CD4-positive, alpha-beta memory T cell (primary cell): Measurements from ENCODE around the gene IQCF6. TPM values are rescaled to one million over a fixed set of nuclear protein-coding genes. Genes with fewer than 3 reads are reported as not detected.

ENCODE experiments used
- CTCF ChIA-PET: fragments of 350-600 bp; sonication (Branson Sonifier 250); formaldehyde crosslinking; loops from one replicate; lab custom pipeline; 2021; ENCODE audit warnings: inconsistent platforms; ENCODE audit not compliant: partially characterized antibody; lab: Charles Lee
- POLR2A ChIA-PET: fragments of 350-600 bp; sonication (Branson Sonifier 250); formaldehyde crosslinking; loops from one replicate; lab custom pipeline; 2021; ENCODE audit not compliant: partially characterized antibody; lab: Charles Lee
- DNase-seq, 5 donors: peaks; one replicate each; pipeline versions ENCODE4 v3.0.0 to v3.0.0-alpha.2; 2020 to 2022; ENCODE audit warnings: mixed read lengths in 1 of 5
- H3K27ac ChIP-seq: one replicate; pipeline ENCODE4 v1.7.0; 2013; ENCODE audit warnings: low read depth, low read length
- H3K27me3 ChIP-seq: 2 replicates; pipeline ENCODE4 v1.7.0; 2013; ENCODE audit warnings: mild to moderate bottlenecking, low read length, moderate library complexity; ENCODE audit not compliant: insufficient read depth
- H3K36me3 ChIP-seq: 2 replicates; pipeline ENCODE4 v1.7.0; 2013; ENCODE audit warnings: mild to moderate bottlenecking, low read length, moderate library complexity; ENCODE audit not compliant: insufficient read depth
- H3K4me1 ChIP-seq: 2 replicates; pipeline ENCODE4 v1.7.0; 2013; ENCODE audit warnings: mild to moderate bottlenecking, low read length, moderate library complexity; ENCODE audit not compliant: insufficient read depth
- H3K4me3 ChIP-seq, 2 donors: one replicate each; pipeline ENCODE4 v1.7.0; 2013; ENCODE audit warnings: low read length in 2 of 2, mild to moderate bottlenecking in 1 of 2
- H3K9me3 ChIP-seq, 2 donors: one replicate each; pipeline ENCODE4 v1.7.0; 2013; ENCODE audit warnings: low read length in 2 of 2, control low read depth in 1 of 2; ENCODE audit not compliant: control insufficient read depth in 1 of 2
- H3K27ac Mint-ChIP-seq, 7 donors: one replicate each; pipeline ENCODE4 v1.8.0; 2020 to 2021; ENCODE audit warnings: mixed read lengths in 7 of 7, mild to moderate bottlenecking in 6 of 7, inconsistent platforms in 3 of 7, moderate library complexity in 3 of 7
- H3K27me3 Mint-ChIP-seq, 2 donors: one replicate each; pipeline ENCODE4 v1.8.0; 2020 to 2021; ENCODE audit warnings: mixed read lengths in 2 of 2
- H3K36me3 Mint-ChIP-seq, 2 donors: one replicate each; pipeline ENCODE4 v1.8.0; 2020 to 2021; ENCODE audit warnings: mixed read lengths in 2 of 2, inconsistent platforms in 1 of 2, mild to moderate bottlenecking in 1 of 2
- H3K4me1 Mint-ChIP-seq, 4 donors: one replicate each; pipeline ENCODE4 v1.8.0; 2020 to 2021; ENCODE audit warnings: mixed read lengths in 4 of 4, mild to moderate bottlenecking in 1 of 4
- H3K4me3 Mint-ChIP-seq, 8 donors: one replicate each; pipeline ENCODE4 v1.8.0; 2020 to 2021; ENCODE audit warnings: mixed read lengths in 8 of 8, mild to moderate bottlenecking in 7 of 8, moderate library complexity in 6 of 8, inconsistent platforms in 3 of 8
- H3K9me3 Mint-ChIP-seq, 8 donors: one replicate each; pipeline ENCODE4 v1.8.0; 2020 to 2021; ENCODE audit warnings: mixed read lengths in 8 of 8, mild to moderate bottlenecking in 5 of 8, inconsistent platforms in 3 of 8, moderate library complexity in 1 of 8
- intact Hi-C: fragments of 100-400 bp; cut with micrococcal nuclease; formaldehyde crosslinking; loops from one replicate; pipeline ENCODE4 v1.15.1; 2023
- polyA plus RNA-seq, 2 donors: library from polyadenylated mRNA; unstranded; fragments of 300-500 nt; fragmentation: Illumina TruSeq; gene quantifications; one replicate each; pipeline ENCODE4 v1.2.3, GENCODE V29; 2021
- total RNA-seq, 2 experiments: library from RNA; stranded (reverse); gene quantifications; one replicate each; pipeline ENCODE4 v1.2.3, GENCODE V29; 2021

Gene IQCF6
- total and polyA plus RNA-seq, 4 experiments from 2014 or later: not detected

GRCh38 chr3:51733859-51734571, 45.0 kb downstream of the IQCF6 start:
- DNase-seq: no peak
- Mint-ChIP-seq H3K4me1 (peaks cover 10 to 14% (median 11%) of the 10 kb centered on the region in 4 donors), H3K9me3 (peaks cover 0 to 4% (median 0%) of the 10 kb centered on the region in 8 donors), H3K36me3 (no peaks in the 10 kb centered on the region), H3K27ac (no peak overlapping the region), H3K4me3 (no peak overlapping the region), H3K27me3 (peaks cover 13% of the 10 kb centered on the region in 2 donors)
- H3K4me3 ChIP-seq: no peak overlapping the region
- no peaks in the 10 kb centered on the region for H3K9me3 ChIP-seq
- intact Hi-C loops: no loop called here
- no peaks in the 10 kb centered on the region for H3K36me3 ChIP-seq
- POLR2A ChIA-PET: no interaction called here
- peaks cover 7% of the 10 kb centered on the region for H3K4me1 ChIP-seq
- CTCF ChIA-PET: no interaction called here
- H3K27me3 ChIP-seq: no peaks in the 10 kb centered on the region
- H3K27ac ChIP-seq: no peak overlapping the region

- no peak overlapping the region for H3K27ac ChIP-seq
- no peak overlapping the region for H3K4me3 ChIP-seq
- CTCF ChIA-PET: interaction anchor here (0.9 kb wide), 1 partner anchor 10 kb away, joined by 3 read pairs; no protein-coding TSS in a partner anchor
- peaks cover 0 to 4% (median 0%) of the 10 kb centered on the region in 8 donors for H3K9me3 Mint-ChIP-seq
- H3K36me3 ChIP-seq: no peaks in the 10 kb centered on the region
- H3K4me1 Mint-ChIP-seq: peaks cover under 1 to 4% (median 2%) of the 10 kb centered on the region in 4 donors
- H3K4me3 Mint-ChIP-seq: no peak overlapping the region
- H3K27ac Mint-ChIP-seq: no peak overlapping the region
- H3K9me3 ChIP-seq: no peaks in the 10 kb centered on the region
- intact Hi-C loops: no loop called here
- H3K36me3 Mint-ChIP-seq: no peaks in the 10 kb centered on the region
- DNase-seq: no peak
- POLR2A ChIA-PET: no interaction called here
- H3K4me1 ChIP-seq: no peaks in the 10 kb centered on the region
- peaks cover under 1 to 2% of the 10 kb centered on the region in 2 donors for H3K27me3 Mint-ChIP-seq
- no peaks in the 10 kb centered on the region for H3K27me3 ChIP-seq
Measured at GRCh38 chr3:51729042-51729633, 49.9 kb downstream of the IQCF6 start.

Other genes starting within 250 kb of the IQCF6 start
- 10 to 100 TPM; 39.8 to 40.1 TPM for gene RAD54L2, start 240.5 kb downstream of the IQCF6 start, total RNA-seq
- gene RAD54L2, start 240.5 kb downstream of the IQCF6 start, polyA plus RNA-seq: 10 to 100 TPM in 1 of 2 donors, 1 to 10 TPM in 1; 9.5 to 18.5 TPM
- gene TEX264, start 108.0 kb downstream of the IQCF6 start, total RNA-seq: 10 to 100 TPM; 40.0 to 40.9 TPM
- gene TEX264, start 108.0 kb downstream of the IQCF6 start, polyA plus RNA-seq: 100 to 1,000 TPM; 110 to 138 TPM
- 1 to 10 TPM; 1.1 to 1.9 TPM for gene GRM2, start 72.2 kb downstream of the IQCF6 start, total RNA-seq
- under 1 TPM in 1 of 2 donors, not detected in 1; 0.07 TPM for gene GRM2, start 72.2 kb downstream of the IQCF6 start, polyA plus RNA-seq
- gene IQCF2, start 82.4 kb upstream of the IQCF6 start, total RNA-seq: not detected
- gene IQCF2, start 82.4 kb upstream of the IQCF6 start, polyA plus RNA-seq: not detected
- gene IQCF5, start 96.4 kb upstream of the IQCF6 start, total RNA-seq: not detected
- not detected for gene IQCF5, start 96.4 kb upstream of the IQCF6 start, polyA plus RNA-seq
- gene IQCF1, start 124.1 kb upstream of the IQCF6 start, total RNA-seq: not detected
- gene IQCF1, start 124.1 kb upstream of the IQCF6 start, polyA plus RNA-seq: not detected
- 10 to 100 TPM; 15.2 to 17.3 TPM for gene RRP9, start 162.7 kb upstream of the IQCF6 start, total RNA-seq
- gene RRP9, start 162.7 kb upstream of the IQCF6 start, polyA plus RNA-seq: 10 to 100 TPM; 19.3 to 20.7 TPM
- 10 to 100 TPM in 1 of 2 experiments, 1 to 10 TPM in 1; 8.1 to 10.5 TPM for gene PARP3, start 163.1 kb upstream of the IQCF6 start, total RNA-seq
- gene PARP3, start 163.1 kb upstream of the IQCF6 start, polyA plus RNA-seq: 1 to 10 TPM; 2.9 to 5.6 TPM
- not detected for gene GPR62, start 176.1 kb upstream of the IQCF6 start, total RNA-seq
- not detected for gene GPR62, start 176.1 kb upstream of the IQCF6 start, polyA plus RNA-seq
- gene PCBP4, start 188.2 kb upstream of the IQCF6 start, total RNA-seq: 10 to 100 TPM; 18.7 to 20.5 TPM
- 10 to 100 TPM; 13.0 to 19.4 TPM for gene PCBP4, start 188.2 kb upstream of the IQCF6 start, polyA plus RNA-seq
- gene ABHD14B, start 194.8 kb upstream of the IQCF6 start, total RNA-seq: 10 to 100 TPM; 82.1 to 85.6 TPM
- gene ABHD14B, start 194.8 kb upstream of the IQCF6 start, polyA plus RNA-seq: 100 to 1,000 TPM in 1 of 2 donors, 10 to 100 TPM in 1; 77.4 to 112 TPM
- gene ABHD14A, start 195.8 kb upstream of the IQCF6 start, total RNA-seq: 10 to 100 TPM; 23.7 to 24.5 TPM
- gene ABHD14A, start 195.8 kb upstream of the IQCF6 start, polyA plus RNA-seq: 100 to 1,000 TPM in 1 of 2 donors, 10 to 100 TPM in 1; 95.6 to 136 TPM
- gene ACY1, start 204.3 kb upstream of the IQCF6 start, total RNA-seq: 1 to 10 TPM; 7.7 to 8.4 TPM
- gene ACY1, start 204.3 kb upstream of the IQCF6 start, polyA plus RNA-seq: 10 to 100 TPM; 11.4 to 14.9 TPM
- gene RPL29, start 216.7 kb upstream of the IQCF6 start, total RNA-seq: 1,000 to 10,000 TPM; 1,263 to 1,270 TPM
- 1,000 to 10,000 TPM in 1 of 2 donors, 100 to 1,000 TPM in 1; 967 to 1,467 TPM for gene RPL29, start 216.7 kb upstream of the IQCF6 start, polyA plus RNA-seq